T-cell (primary cell): Measurements from ENCODE around the gene APBA3. TPM values are rescaled to one million over a fixed set of nuclear protein-coding genes. Genes with fewer than 3 reads are reported as not detected.

Experiments
- ATAC-seq, 4 experiments: fragments of 200-7000 bp in 3 of 4; fragments of 150-1000 bp in 1 of 4; cut with Tn5 transposase; replicated peaks in 1 of 4; 1 replicate in 3 of 4; 2 replicates in 1 of 4; pipeline ENCODE4 v1.10.0; 2021; ENCODE audit warnings: moderate library complexity in 3 of 4, mild to moderate bottlenecking in 2 of 4, moderate number of reproducible peaks in 1 of 4
- CTCF ChIA-PET, 2 donors: fragments of 300-600 bp; sonication (Branson Sonifier 250); formaldehyde crosslinking; loops; one replicate each; lab custom pipeline; 2022; ENCODE audit warnings: antibody characterized with exemption in 2 of 2; lab: Charles Lee
- POLR2A ChIA-PET, 2 donors: fragments of 300-600 bp; sonication (Branson Sonifier 250); formaldehyde crosslinking; loops; one replicate each; lab custom pipeline; 2022; ENCODE audit warnings: antibody characterized with exemption in 2 of 2; lab: Charles Lee
- DNase-seq, 35 experiments: peaks; one replicate each; pipeline versions ENCODE4 v3.0.0 to v3.0.0-alpha.2; 2013 to 2023
- H3K27ac ChIP-seq: one replicate; pipeline ENCODE4 v1.5.1; 2013; ENCODE audit warnings: low read length
- H3K27me3 ChIP-seq, 2 experiments: replicated peaks in 1 of 2; 1 replicate in 1 of 2; 2 replicates in 1 of 2; pipeline versions ENCODE4 v1.6.1 to v1.7.0; 2013; ENCODE audit warnings: low read length in 1 of 2, mixed read lengths in 1 of 2; ENCODE audit not compliant: control insufficient read depth in 2 of 2, insufficient read depth in 2 of 2; ENCODE audit errors: extremely low read depth in 1 of 2
- H3K36me3 ChIP-seq, 2 donors: 1 replicate in 1 of 2; 2 replicates in 1 of 2; pipeline versions ENCODE4 v1.6.1 to v1.7.0; 2013; ENCODE audit warnings: low read length in 1 of 2; ENCODE audit not compliant: control insufficient read depth in 2 of 2, insufficient read depth in 1 of 2; ENCODE audit errors: extremely low read depth in 1 of 2
- H3K4me1 ChIP-seq, 2 experiments: 1 replicate in 1 of 2; 2 replicates in 1 of 2; pipeline versions ENCODE4 v1.6.1 to v1.7.0; 2013; ENCODE audit warnings: low read length in 2 of 2, mixed read lengths in 1 of 2; ENCODE audit not compliant: insufficient read depth in 2 of 2, control insufficient read depth in 1 of 2; ENCODE audit errors: extremely low read depth in 1 of 2
- H3K4me3 ChIP-seq, 2 donors: 1 replicate in 1 of 2; 2 replicates in 1 of 2; pipeline versions ENCODE4 v1.5.1 to v1.7.0; 2013; ENCODE audit warnings: mild to moderate bottlenecking in 2 of 2, low read length in 1 of 2, moderate library complexity in 1 of 2; ENCODE audit not compliant: control insufficient read depth in 1 of 2; ENCODE audit errors: extremely low read depth in 1 of 2
- H3K9me3 ChIP-seq: 2 replicates; pipeline ENCODE4 v1.7.0; 2013
- H3K27ac Mint-ChIP-seq, 2 donors: one replicate each; pipeline ENCODE4 v1.8.0; 2020 to 2021; ENCODE audit warnings: mild to moderate bottlenecking in 2 of 2, mixed read lengths in 2 of 2
- H3K27me3 Mint-ChIP-seq, 2 donors: one replicate each; pipeline ENCODE4 v1.8.0; 2021 to 2022; ENCODE audit warnings: mixed read lengths in 2 of 2
- H3K36me3 Mint-ChIP-seq: one replicate; pipeline ENCODE4 v1.8.0; 2021; ENCODE audit warnings: mixed read lengths
- H3K4me1 Mint-ChIP-seq, 3 donors: one replicate each; pipeline ENCODE4 v1.8.0; 2020 to 2022; ENCODE audit warnings: mixed read lengths in 3 of 3, mild to moderate bottlenecking in 1 of 3
- H3K4me3 Mint-ChIP-seq, 3 donors: one replicate each; pipeline ENCODE4 v1.8.0; 2020 to 2022; ENCODE audit warnings: mild to moderate bottlenecking in 3 of 3, mixed read lengths in 3 of 3, moderate library complexity in 3 of 3
- H3K9me3 Mint-ChIP-seq, 3 donors: one replicate each; pipeline ENCODE4 v1.8.0; 2020 to 2022; ENCODE audit warnings: mixed read lengths in 3 of 3
- WGBS: methylation state at CpG from one replicate; pipeline ENCODE4 v1.1.5; 2013; ENCODE audit warnings: missing lambda C conversion rate; ENCODE audit not compliant: insufficient coverage; 5-methylcytosine and 5-hydroxymethylcytosine counted together
- total RNA-seq, 35 experiments: library from RNA in 6 of 35; stranded (reverse) in 6 of 35; fragments of 120-200 nt in 1 of 35; gene quantifications; one replicate each; pipeline versions ENCODE4 v1.2.1 to v1.2.4 and lab custom pipeline; 2013 to 2026

The APBA3 gene, protein sequence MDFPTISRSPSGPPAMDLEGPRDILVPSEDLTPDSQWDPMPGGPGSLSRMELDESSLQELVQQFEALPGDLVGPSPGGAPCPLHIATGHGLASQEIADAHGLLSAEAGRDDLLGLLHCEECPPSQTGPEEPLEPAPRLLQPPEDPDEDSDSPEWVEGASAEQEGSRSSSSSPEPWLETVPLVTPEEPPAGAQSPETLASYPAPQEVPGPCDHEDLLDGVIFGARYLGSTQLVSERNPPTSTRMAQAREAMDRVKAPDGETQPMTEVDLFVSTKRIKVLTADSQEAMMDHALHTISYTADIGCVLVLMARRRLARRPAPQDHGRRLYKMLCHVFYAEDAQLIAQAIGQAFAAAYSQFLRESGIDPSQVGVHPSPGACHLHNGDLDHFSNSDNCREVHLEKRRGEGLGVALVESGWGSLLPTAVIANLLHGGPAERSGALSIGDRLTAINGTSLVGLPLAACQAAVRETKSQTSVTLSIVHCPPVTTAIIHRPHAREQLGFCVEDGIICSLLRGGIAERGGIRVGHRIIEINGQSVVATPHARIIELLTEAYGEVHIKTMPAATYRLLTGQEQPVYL
- total RNA-seq (10 to 100 TPM; 57.3 to 99.0 (median 78.2) TPM), total RNA-seq (lab: John Stamatoyannopoulos, UW) (35.3 to 76.1 (median 55.0) reads per million in 29 experiments)
- 47.2 TPM for total RNA-seq (2013)

DNA sequence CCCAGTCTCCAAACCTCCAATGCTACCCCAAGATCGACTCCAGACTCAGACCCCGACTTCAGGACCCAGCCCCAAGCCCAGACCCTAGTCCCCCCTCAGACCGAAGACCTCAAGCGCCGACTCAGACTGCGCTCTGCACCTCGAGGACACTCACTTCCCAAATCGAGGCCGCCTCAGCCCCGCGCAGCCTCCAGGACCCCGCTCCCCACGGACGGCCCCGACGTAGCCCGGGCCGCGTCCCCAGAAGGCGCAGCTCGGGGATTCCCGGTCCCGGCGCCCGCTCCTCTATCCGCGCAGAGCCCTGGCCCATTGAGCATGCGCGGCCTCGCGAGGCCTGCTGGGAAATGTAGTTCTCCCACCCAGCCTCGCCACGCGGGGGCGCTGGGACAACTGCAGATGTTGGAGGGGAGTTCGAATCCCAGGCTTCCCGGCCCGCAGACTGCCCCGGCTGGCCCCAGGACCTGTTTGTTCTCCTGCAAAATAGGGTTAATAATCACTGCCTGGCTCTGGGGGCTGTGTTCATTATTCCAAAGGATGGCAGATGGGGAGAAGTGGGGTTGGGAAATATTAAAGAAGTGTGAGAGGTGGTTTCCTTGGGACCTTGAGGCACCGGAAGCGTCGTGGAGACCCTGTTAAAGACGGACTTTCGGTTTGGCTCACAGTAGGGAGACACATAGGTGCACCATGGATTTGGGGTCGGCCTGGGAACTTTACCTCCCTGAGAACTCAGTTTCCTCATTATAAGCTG is at the start of gene APBA3:
Gene APBA3 (minus strand): TSS at position 311 of the 748 bp plus-strand sequence. CDS start 1,428 bp downstream, outside the sequence.
- Mint-ChIP-seq H3K27ac (peak within 1 kb of the TSS; percentile 100), H3K27me3 (no peaks in the 10 kb centered on the region), H3K4me3 (peak within 1 kb of the TSS; percentile 97 to 98 (median 97)), H3K4me1 (peaks cover 48 to 61% (median 55%) of the 10 kb centered on the region in 3 donors), H3K9me3 (no peaks in the 10 kb centered on the region), H3K36me3 (peaks cover 9% of the 10 kb centered on the region)
- WGBS: under 1% methylated on average over 42 of the region's 45 CpGs
- H3K9me3 ChIP-seq: no peaks in the 10 kb centered on the region
- H3K27me3 ChIP-seq: no peaks in the 10 kb centered on the region
- peaks cover 15 to 67% of the 10 kb centered on the region in 2 experiments for H3K4me1 ChIP-seq
- peak; percentile 79 to 98 (median 90) for DNase-seq
- peak within 1 kb of the TSS; percentile 98 for H3K27ac ChIP-seq
- ATAC-seq: peak; percentile 45 to 56 (median 54)
- CTCF ChIA-PET: interaction anchor here in 1 of 2 donors (0.6 to 2.0 kb wide), 5 partner anchors 37 to 1029 kb away, joined by 3 to 21 read pairs (median 6); no protein-coding TSS in a partner anchor
- peaks cover 11 to 38% of the 10 kb centered on the region in 2 donors for H3K36me3 ChIP-seq
- POLR2A ChIA-PET: interaction anchor here in 1 of 2 donors (0.6 kb wide), 1 partner anchor 1828 kb away, joined by 3 read pairs; no protein-coding TSS in a partner anchor
- peak within 1 kb of the TSS; percentile 85 to 98 for H3K4me3 ChIP-seq

DNA sequence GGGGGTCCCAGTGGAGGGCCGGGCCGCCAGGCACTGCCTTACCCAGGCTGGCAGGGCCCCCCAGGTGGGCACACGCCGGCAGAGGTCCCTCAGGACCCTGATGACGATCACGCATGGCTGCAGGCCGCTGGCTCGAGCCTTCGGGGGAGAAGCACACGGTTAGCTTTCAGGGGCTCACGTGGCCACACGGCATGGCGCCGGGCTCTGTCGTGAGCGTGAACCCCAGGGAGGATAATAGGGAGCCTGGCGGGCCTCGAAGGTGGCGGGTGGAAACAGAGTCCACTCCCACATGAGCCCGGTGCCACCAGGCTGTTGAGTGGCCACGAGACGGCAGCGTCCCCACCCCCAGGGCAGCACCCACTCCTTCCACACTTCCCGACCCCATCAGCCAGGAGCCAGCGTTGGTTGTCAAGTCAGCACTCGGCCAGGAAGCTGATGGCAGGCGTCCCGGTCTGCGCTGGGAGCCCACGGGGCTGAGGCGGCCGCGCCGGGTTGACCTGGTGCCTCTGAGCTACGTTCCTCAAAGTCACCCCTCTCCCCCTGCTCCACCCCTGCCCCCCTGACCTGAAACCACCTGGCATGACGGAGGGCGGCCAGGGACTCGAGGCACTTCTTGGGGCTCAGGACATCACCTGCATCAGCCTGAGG is 49.3 kb upstream of the APBA3 start:
- no peak overlapping the region for H3K27ac ChIP-seq
- peaks cover 32 to 61% of the 10 kb centered on the region in 2 experiments for H3K4me1 ChIP-seq
- WGBS: 98% methylated on average over 17 of the region's 38 CpGs
- DNase-seq (no peak), ATAC-seq (no peak)
- Mint-ChIP-seq H3K27me3 (no peaks in the 10 kb centered on the region), H3K9me3 (no peaks in the 10 kb centered on the region), H3K27ac (peak overlapping the region in 1 of 2 donors; percentile 34), H3K4me1 (peaks cover 32 to 56% (median 38%) of the 10 kb centered on the region in 3 donors), H3K36me3 (no peaks in the 10 kb centered on the region), H3K4me3 (no peak overlapping the region)
- H3K36me3 ChIP-seq: no peaks in the 10 kb centered on the region
- no peak overlapping the region for H3K4me3 ChIP-seq
- ChIA-PET POLR2A (no interaction called here), CTCF (no interaction called here)
- H3K9me3 ChIP-seq: no peaks in the 10 kb centered on the region
- H3K27me3 ChIP-seq: no peaks in the 10 kb centered on the region

DNA sequence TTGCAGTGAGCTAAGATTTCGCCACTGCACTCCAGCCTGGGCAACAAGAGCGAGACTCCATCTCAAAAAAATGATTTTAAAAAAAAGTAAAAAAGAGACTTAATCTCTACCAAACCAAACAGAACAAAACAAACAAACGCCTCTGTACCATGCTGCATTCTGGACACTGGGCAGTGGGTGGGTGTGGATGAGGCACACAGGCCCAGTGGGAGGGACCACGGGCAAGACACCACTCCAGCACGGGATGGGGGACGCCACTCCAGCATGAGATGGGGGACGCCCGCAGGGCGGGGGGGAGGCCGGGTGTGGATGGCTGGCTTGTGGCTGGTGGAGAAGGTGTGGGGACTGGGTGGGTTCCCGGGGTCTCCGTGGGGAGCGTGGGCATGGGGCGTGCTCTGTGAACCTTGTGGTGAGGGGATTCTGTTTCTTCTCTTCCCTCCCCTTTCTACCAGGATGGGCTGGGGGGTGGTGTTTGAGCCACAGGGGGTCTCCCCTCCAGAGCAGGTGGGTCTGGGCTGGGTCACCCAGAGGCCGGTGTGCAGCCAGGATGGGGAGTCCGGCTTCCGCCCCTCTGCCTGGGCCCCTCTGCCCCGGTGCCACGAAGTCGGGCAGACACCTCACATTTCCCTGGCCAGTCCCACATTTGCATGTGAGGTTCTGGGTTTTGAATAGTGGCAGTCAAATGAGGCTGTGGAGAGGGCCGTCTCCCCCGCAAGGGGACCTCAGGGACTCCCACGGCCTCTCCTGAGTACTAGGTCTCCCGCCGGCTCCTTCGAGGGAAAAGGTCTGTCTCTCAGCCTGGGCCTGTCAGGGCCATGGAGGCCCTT is 48.6 kb upstream of the APBA3 start:
- H3K4me1 ChIP-seq: peaks cover 27 to 64% of the 10 kb centered on the region in 2 experiments
- H3K4me3 ChIP-seq: no peak overlapping the region
- H3K4me3 Mint-ChIP-seq: no peak overlapping the region
- peaks cover 32 to 59% (median 35%) of the 10 kb centered on the region in 3 donors for H3K4me1 Mint-ChIP-seq
- H3K36me3 Mint-ChIP-seq: no peaks in the 10 kb centered on the region
- no peaks in the 10 kb centered on the region for H3K27me3 Mint-ChIP-seq
- no peaks in the 10 kb centered on the region for H3K9me3 ChIP-seq
- H3K27ac Mint-ChIP-seq: peak overlapping the region in 1 of 2 donors; percentile 39
- no peak for DNase-seq
- H3K9me3 Mint-ChIP-seq: no peaks in the 10 kb centered on the region
- ChIA-PET POLR2A (no interaction called here), CTCF (no interaction called here)
- H3K27ac ChIP-seq: no peak overlapping the region
- H3K36me3 ChIP-seq: no peaks in the 10 kb centered on the region
- WGBS: 83% methylated on average over 7 of the region's 26 CpGs
- no peaks in the 10 kb centered on the region for H3K27me3 ChIP-seq
- no peak for ATAC-seq

DNA sequence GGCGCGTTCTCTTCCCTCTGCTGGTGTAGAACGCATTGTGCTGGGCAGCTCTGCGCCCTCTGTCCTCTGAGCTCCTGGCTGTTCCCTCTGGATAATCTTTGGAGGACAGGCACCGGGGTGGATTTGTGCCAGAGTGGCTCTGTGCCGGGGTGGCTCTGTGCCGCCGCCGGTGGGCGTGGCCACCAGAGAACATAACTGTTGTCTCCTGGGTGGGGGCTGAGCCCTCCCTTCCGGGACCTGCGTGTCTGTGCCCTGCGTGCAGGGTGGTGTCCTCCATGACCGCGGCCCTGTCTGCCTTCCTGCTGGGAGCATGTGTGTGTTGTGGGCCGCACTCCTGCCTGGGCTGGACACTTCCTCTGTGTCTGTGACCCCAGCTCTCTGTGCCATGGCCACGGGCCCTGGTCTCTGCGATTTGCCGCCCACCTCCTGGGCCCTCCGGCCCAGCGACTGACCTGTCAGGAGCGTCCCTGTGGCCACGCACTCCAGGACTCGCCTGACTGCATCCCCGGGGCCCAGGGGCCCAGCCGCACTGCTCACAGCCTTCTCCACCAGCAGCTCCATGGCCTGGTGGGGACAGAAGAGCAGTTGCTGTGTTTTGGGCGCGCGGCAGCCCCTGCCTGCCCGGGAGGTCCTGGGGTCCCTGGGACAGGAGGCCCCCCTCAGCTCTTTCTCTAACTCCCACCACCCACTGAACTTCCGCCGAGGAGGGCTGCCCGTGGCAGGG is 47.1 kb upstream of the APBA3 start:
- POLR2A ChIA-PET: no interaction called here

DNA sequence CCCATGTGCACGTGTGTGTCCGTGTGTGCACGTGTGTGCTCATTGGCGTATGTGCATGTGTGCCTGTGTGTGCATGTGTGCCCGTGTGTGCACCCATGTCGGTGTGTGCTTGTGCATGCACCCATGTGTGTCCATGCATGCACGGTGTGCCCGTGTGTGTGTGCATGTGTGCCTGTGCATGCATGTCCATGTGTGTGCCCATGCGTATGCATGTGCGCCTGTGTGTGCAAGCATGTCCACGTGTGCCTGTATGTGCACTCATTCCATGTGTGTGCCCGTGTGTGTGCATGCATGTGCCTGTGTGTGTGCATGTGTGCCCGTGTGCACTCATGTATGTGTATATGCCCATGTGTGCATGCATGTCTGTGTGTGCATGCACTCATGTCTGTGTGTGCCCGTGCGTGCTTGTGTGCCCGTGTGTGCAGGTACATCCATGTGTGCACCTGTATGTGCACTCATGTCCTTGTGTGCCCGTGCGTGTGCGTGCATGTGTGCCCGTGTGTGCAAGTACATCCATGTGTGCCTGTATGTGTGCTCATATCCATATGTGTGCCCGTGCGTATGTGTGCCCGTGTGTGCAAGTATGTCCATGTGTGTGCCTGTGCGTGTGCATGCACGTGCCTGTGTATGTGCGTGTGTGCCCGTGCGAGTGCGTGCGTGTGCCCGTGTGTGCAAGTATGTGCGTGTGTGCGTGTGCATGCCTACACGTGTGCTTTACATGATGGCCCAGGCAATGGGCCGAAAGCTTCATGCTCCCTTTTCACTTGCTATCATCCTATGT is 46.3 kb upstream of the APBA3 start:
- no peaks in the 10 kb centered on the region for H3K9me3 Mint-ChIP-seq
- H3K4me3 Mint-ChIP-seq: no peak overlapping the region
- no peaks in the 10 kb centered on the region for H3K36me3 Mint-ChIP-seq
- CTCF ChIA-PET: no interaction called here
- H3K27me3 Mint-ChIP-seq: no peaks in the 10 kb centered on the region
- H3K4me3 ChIP-seq: no peak overlapping the region
- H3K9me3 ChIP-seq: no peaks in the 10 kb centered on the region
- 97% methylated on average over 35 of the region's 35 CpGs for WGBS
- H3K36me3 ChIP-seq: no peaks in the 10 kb centered on the region
- H3K27ac Mint-ChIP-seq: no peak overlapping the region
- H3K27me3 ChIP-seq: no peaks in the 10 kb centered on the region
- peaks cover 7 to 51% of the 10 kb centered on the region in 2 experiments for H3K4me1 ChIP-seq
- H3K27ac ChIP-seq: no peak overlapping the region
- DNase-seq (no peak), ATAC-seq (no peak)
- H3K4me1 Mint-ChIP-seq: peaks cover 9 to 47% (median 14%) of the 10 kb centered on the region in 3 donors
- POLR2A ChIA-PET: no interaction called here

More for the DNA sequence above, 47.1 kb upstream of the APBA3 start:
- H3K27ac Mint-ChIP-seq: no peak overlapping the region
- Histone ChIP-seq H3K36me3 (no peaks in the 10 kb centered on the region), H3K4me1 (peaks cover 15 to 59% of the 10 kb centered on the region in 2 experiments), H3K27ac (no peak overlapping the region), H3K9me3 (no peaks in the 10 kb centered on the region), H3K27me3 (no peaks in the 10 kb centered on the region), H3K4me3 (no peak overlapping the region)
- peaks cover 17 to 51% (median 22%) of the 10 kb centered on the region in 3 donors for H3K4me1 Mint-ChIP-seq
- no peaks in the 10 kb centered on the region for H3K27me3 Mint-ChIP-seq
- CTCF ChIA-PET: no interaction called here
- ATAC-seq (no peak), DNase-seq (no peak)
- no peak overlapping the region for H3K4me3 Mint-ChIP-seq
- WGBS: 97% methylated on average over 30 of the region's 33 CpGs
- no peaks in the 10 kb centered on the region for H3K36me3 Mint-ChIP-seq
- H3K9me3 Mint-ChIP-seq: no peaks in the 10 kb centered on the region
